NCI-H82 (cell line): ENCODE measurements around the gene GNA15.

Experiments
- DNase-seq: peaks from one replicate; lab custom pipeline; 2025; lab: John Stamatoyannopoulos, UW

GNA15 gene

DNA sequence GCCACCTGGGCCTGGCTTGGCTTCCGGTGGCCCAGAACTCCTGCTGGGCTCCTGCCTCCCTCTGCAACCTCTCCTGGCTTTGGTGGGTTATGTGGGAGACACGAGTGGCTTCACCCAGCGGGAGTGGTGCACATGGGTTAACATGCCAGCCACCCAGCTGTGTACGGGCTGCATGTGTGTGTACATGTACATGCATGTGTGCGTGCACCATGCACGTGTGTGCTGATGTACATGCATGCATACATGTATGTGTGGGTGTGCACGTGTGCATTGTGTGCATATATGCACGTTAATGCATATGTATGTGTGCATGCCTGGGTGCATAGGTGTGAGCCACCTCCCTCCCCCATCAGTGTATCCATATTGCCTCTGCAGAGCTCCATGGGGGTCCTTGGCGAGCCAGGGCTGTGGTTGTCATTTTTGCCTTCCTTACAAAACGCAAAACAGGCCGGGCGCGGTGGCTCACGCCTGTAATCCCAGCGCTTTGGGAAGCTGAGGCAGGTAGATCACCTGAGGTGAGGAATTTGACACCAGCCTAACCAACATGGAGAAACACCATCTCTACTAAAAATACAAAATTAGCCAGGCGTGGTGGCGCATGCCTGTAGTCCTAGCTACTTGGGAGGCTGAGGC is 29.2 kb upstream of the GNA15 start:
- no peak for DNase-seq

DNA sequence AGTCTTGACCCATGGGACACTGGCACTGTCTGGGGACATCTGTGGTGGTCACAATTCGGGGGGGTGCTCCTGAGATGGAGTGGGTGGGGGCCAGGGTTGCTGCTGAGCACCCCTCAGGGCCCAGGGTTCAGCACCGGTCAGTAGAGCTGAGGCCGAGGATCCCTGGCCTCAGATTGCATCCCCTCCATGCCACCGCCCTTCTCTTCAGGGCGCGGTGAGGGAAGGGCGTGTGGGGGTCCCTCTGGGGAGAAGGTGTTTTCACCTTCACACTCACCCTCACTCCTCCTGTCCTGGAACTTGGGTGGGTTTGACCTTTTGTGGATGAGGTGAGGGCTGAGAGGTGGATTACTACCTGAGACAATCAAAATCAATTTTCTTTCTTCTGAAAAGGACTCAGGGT is 28.2 kb upstream of the GNA15 start:
- DNase-seq, result no peak

DNA sequence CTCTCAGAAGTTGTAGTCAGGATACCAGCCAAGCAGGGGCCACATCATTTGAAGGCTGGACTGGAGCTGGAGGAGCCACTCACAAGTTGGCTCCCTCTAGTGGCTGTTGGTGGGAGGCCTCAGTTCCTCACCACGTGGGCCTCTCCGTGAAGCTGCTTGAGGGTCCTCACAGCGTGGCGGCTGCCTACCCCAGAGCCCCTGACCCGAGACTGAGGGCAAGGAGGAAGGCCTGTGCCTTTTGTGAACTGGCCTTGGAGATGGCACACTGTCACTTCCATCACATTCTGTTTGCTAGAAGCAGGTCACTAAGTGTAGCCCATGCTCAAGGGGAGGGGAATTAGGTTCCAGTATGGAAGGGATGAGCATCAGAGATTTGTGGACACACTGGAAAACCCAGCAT is 27.1 kb upstream of the GNA15 start:
- peak; percentile 83 for DNase-seq

GRCh38 chr19:3109491-3109890 is 26.3 kb upstream of the GNA15 start:
- no peak for DNase-seq

- no peak for DNase-seq
Observed at GRCh38 chr19:3110126-3110825, 25.6 kb upstream of the GNA15 start.

DNA sequence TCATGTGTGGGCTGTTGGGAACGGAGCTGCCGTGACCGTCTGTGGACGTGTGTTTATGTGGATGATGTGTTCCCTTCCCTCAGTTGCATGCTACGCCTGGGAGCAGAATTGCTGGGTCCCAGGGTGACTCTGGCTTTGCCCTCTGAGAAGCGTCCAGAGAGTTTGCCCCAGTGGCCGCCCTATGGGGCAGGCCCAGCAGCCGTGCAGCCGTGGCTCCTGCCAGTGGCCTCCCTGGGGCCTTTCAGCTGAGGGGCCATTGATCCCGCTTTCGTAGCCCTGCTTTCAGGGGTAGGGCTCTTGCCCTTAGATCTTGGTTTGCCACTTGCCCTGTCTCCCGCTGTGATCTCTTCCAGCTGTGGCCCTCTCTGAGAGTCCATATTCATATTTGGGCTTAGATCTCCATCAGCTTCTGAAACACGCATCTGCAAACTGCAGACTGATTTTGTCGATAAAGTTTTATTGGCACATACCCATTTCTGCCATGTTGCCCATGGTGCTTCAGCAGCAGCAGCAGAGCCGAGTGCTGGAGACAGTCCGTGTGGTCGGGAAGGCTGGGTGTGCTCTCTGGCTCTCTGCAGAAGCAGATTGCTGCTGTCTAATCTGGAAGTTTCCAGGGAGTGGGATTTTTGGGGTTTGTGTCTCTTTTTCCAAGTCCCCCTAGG is 24.1 kb upstream of the GNA15 start:
- DNase-seq, result no peak

DNA sequence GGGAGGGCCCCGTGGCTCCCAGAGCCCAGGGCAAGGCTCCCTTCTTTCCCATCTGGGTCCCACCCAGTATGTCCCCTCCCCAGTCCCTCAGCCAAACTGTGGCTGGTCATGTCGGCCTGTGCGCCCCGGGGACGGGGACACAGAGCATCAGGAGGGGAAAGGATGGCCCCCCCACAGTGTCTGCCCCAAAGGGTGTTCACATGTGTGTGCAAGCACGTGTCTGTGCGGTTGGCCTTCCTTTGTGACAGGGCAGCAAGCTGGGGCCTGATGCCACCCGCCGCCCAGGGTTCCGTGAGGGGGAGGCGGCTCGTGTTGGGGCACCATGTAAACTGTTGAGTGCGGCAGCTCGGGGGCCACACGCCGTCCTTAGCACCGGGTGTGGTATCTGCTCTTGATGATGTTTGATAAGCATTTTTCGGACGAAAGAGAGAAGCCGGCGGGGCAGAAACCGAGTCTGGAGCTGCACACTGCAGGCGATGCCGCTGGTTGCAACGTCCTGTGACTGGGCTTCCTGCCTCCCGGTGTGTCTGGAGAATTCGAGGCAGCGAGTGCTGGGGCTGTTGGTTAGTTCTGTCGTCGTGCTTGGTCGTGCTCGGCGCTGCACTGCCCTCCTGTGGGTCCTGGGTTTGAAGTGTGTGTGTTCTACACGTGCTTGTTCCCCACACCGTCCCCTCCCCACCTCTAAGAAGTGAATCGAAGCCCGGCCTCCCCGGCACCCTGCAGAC is 23.3 kb upstream of the GNA15 start:
- no peak for DNase-seq

- DNase-seq, result no peak
Observed at GRCh38 chr19:3113100-3114017, 22.5 kb upstream of the GNA15 start.

DNA sequence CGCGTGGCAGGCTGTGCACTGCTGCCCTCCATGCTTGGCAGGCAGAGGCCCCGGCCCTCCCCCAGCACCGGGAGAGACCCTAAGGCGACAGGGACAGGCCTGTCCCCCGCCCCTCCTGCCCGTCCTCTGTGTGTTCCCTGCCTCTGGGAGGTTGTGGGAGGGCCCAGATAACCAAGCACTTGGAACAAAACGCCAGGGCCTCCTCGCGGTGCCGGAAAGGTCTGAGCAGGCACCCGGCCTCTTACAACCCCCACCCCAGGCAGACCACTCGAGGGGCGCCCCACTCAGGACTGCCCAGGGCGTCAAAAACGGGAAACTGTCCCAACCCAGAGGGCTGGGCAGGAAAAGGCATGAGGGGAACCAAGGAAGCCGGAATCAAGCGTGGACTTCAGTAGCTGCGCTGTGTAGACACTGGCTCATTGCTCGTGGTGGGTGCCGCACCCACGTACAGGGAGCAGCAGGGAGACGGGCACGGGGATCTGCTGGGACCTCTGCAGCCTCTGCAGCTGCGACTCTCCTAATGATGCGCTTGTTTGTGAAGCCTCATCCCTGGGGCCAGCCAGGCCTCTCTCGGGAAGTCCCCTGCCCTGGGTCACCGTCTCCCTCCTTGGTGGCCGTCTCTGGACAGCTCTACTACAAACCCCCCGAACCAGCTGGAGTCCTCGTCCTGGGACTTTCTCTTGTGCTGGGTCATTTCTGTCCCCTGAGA is 21.7 kb upstream of the GNA15 start:
- DNase-seq, result no peak

DNA sequence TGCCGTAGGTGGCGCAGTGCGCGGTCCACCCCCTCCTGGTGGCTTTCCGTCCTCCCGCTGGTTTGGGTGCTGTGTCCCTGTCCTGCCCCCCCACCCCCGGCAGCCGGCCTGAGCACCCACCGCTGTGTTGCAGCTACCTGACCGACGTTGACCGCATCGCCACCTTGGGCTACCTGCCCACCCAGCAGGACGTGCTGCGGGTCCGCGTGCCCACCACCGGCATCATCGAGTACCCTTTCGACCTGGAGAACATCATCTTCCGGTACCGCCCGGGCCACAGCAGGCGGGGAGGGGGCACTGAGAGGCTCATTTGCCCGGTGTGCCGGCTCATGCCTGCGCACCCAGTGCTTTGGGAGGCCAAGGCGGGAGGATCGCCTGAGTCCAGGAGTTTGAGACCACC is 21.0 kb upstream of the GNA15 start:
- DNase-seq, result no peak

DNA sequence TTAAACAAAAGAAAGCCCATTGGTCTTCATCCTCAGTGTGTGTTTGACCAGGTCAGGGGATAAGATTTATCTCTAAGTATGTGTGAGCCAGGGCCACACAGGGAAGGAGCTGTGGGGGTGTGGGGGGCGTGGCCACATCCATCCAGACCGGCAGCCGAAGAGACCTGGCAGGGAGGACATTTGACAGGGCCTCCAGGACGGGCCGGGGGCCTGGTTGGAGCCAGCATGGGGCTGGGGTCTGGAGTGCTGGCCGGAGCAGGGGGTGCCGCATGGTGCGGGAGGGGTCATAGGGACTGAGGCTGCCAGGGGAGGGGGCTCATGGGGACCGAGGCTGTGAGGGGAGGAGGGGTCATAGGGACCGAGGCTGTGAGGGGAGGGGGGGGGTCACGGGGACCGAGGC is 20.4 kb upstream of the GNA15 start:
- DNase-seq, result no peak

DNA sequence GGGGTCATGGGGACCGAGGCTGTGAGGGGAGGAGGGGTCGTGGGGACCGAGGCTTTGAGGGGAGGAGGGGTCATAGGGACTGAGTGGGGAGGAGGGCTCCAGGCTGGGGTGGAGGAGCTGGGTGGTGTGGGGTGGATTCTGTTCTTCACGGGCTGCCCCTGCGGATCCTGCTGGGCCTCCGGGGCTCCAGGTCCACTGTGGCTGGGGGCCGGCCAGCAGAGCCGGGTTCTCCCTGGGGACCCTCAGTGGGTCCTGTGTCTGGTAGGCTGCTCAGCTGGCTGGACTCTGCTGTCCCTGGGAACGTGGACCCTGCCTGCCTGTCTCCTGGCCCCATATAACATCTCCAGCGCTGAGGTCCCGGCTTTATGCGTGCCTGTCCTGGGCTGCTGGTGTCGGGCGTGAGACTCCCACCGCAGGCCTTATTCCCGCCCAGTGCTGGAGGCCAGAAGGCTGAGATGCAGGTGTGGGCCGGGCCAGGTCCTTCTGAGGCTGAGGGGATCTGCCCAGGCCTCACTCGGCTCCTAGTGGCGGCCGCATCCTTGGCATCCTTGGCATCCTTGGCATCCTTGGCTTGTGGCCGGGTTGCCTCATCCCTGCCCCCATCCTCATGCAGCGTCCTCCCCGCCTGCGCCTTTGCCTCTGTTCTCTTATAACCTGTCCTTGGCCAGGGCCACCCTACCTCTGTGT is 19.8 kb upstream of the GNA15 start:
- no peak for DNase-seq

- no peak for DNase-seq
Observed at GRCh38 chr19:3116621-3117020, 19.2 kb upstream of the GNA15 start.

- DNase-seq, result no peak
Observed at GRCh38 chr19:3117716-3118115, 18.1 kb upstream of the GNA15 start.

DNA sequence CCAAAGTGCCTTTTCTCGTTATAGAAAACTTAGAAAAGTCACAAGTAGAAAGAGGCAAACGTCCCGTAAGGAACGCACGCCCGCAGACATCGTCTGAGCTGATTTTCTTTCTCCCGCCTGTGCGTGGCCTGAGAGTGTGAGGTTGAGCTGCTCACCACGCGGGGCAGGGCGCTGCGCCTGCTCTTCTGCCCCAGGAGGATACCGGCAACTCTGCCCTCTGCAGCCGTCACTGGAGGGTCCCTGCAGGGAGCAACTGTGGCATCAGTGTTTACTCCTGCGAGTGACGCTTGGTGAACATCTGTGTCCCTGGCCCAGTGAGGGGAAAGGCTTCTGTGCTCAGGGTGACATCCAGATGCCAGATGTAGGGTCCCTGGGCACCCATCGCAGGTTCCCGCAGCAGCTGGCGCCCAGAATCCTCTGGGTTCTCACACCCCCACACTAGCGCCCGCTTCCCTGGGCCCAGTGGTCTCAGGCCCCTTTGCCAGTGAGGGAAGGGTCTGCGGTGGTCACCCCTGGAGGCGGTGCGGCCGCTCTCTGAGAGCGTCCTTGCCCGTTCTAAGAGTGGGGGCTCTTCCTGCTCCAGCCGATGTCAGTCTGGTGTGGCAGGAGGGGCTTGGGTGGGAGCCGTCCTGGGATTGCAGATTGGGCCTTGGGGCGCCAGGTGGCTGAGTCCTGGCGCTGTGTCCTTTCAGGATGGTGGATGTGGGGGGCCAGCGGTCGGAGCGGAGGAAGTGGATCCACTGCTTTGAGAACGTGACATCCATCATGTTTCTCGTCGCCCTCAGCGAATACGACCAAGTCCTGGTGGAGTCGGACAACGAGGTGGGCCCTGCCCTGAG is 17.4 kb upstream of the GNA15 start:
- no peak for DNase-seq

GRCh38 chr19:3119071-3119595 is 16.7 kb upstream of the GNA15 start:
- DNase-seq, result no peak

DNA sequence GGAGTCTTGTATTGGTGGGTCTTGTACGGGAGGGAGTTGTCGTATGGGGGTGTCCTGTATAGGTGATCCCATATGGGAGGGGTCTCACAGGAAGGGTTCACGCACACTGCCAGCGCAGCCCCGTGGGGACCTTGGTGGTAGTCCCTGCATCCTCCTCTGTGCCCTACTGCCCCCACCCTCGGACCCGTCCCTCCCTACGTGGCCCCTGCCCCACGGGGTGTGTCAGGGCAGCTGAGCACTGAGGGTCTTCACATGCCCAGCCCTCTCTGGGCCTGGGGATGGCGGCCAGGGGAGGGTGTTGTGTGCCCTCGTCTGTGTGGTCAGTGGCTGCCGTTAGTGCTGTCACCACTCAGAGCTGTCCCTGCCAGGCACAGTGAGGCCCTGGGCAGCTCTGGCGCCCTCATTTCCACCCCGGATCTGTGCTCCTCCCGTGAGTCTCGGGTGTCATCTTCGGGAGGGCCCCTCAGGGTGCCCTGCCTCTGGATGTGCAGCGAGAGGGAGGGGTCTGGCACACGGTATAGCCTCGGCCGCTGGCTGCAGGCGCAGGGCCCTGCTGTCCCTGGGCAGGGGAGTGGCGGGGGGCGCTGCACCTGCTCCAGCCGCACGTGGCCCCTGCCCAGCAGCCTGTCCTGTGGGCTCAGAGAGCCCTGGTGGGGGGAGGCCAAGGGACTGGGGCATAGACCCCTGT is 16.0 kb upstream of the GNA15 start:
- no peak for DNase-seq

DNA sequence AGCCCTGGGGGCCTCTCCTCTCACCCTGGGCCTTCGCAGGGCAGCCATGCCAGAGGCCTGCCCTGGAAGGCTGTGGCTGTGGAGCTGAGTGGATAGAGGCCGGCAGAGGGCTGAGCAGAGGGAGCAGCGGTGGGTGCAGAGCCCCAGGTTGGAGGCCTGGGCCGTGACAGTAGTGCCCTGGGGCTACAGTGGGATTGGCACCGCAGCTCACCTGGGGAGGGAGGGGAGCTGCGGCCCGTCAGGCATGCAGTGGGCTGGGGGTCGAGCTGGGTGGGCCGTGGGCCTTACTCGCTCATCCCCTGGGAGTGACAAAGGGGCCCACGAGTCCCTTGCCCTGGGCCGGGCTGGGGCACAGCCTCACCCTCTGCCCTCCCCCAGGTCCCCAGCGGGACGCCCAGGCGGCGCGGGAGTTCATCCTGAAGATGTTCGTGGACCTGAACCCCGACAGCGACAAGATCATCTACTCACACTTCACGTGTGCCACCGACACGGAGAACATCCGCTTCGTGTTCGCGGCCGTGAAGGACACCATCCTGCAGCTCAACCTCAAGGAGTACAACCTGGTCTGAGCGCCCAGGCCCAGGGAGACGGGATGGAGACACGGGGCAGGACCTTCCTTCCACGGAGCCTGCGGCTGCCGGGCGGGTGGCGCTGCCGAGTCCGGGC is 15.1 kb upstream of the GNA15 start:
- no peak for DNase-seq
